ENCODE results near the gene ACP6. TPM values are rescaled to one million over a fixed set of nuclear protein-coding genes. Genes with fewer than 3 reads are reported as not detected.

Gene ACP6
- polyA plus RNA-seq, 1 experiment = 14.8 TPM

DNA sequence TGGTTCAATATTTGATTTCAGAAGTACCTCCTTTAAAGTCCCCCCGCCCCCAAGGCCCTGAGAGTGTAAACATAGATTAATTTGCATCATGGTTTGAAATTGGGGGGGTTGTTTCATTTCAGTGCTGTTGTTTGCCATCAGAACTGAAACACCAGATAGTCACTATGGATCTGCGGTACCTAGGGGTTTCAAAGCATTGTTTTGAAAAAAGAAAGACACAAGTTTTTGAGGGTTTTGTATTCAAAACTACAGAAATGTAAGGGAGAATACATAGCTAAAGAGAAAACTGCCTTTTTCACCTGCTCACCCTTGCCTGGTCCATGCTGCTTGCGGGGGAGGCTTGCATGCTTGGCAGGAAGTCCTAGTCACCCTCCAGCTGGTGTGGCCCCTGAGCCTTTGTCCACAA, 59.3 kb downstream of the ACP6 start:
- DNase-seq (ENCODE audit: low read depth) = no peak
- Histone ChIP-seq H3K4me3 (ENCODE audit: low read depth, low read length) (no peak overlapping the region), H3K27me3 (ENCODE audit: control insufficient read depth, insufficient read depth, low read length) (no peaks in the 10 kb centered on the region), H3K36me3 (ENCODE audit: control insufficient read depth, insufficient read depth, low read length) (peaks cover 2% of the 10 kb centered on the region)
- no peak for TF ChIP-seq CTCF (IDR thresholded peaks at IDR 0.05; ENCODE audit: insufficient read depth, low read depth, low read length)
- ChIA-PET CTCF (interaction anchor here (0.8 to 3.0 kb wide), 4 partner anchors 16 to 55 kb away, joined by 3 to 15 read pairs (median 3); no protein-coding TSS in a partner anchor), POLR2A (no interaction called here)

DNA sequence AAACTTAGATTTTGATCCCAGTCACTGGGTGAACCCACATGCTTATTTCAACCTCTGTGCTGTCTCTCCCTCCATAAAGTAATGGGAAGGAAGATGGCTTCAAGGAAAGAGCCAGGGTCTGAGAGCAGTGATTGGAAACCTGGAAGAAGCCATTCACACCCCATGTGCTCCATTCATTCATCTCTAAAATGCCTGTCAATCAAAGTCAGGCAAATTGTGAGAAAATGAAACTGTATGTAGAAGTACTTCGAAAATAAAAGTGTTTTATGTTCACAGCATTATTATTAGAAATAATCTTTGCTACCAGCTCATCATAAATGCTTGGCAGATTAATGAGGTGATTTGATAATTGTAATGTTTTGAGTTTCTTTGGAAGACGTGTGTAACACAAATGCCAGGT, 61.0 kb downstream of the ACP6 start:
- H3K27me3 ChIP-seq (ENCODE audit: control insufficient read depth, insufficient read depth, low read length) = no peaks in the 10 kb centered on the region
- H3K4me3 ChIP-seq (ENCODE audit: low read depth, low read length) = no peak overlapping the region
- H3K36me3 ChIP-seq (ENCODE audit: control insufficient read depth, insufficient read depth, low read length) = peaks cover 2% of the 10 kb centered on the region
- ChIA-PET CTCF (no interaction called here), POLR2A (interaction anchor here (0.6 kb wide), 1 partner anchor 106 kb away, joined by 5 read pairs; no protein-coding TSS in a partner anchor)
- DNase-seq (ENCODE audit: low read depth) = no peak
- TF ChIP-seq CTCF (IDR thresholded peaks at IDR 0.05; ENCODE audit: insufficient read depth, low read depth, low read length) = no peak

DNA sequence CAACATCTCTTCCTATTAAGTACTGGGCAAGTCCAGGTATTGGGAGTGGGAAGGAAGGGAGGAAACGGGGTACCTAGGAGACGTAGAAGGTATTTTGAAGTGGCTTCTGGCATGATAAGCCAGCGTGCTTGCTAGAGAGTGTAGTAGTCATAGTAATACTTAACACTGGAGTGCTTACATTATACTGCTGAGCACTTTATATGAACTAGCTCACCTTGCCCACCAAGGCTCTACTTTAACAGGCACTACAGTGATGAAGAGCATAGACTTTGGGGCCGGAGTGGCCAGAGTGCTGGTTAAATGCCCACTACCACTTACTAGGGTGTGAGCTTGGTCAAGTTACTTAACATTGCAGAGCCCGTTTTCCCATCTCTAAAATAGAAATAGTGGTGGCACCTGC, 61.7 kb downstream of the ACP6 start:
- DNase-seq (ENCODE audit: low read depth) = no peak
- no peaks in the 10 kb centered on the region for H3K27me3 ChIP-seq (ENCODE audit: control insufficient read depth, insufficient read depth, low read length)
- TF ChIP-seq CTCF (IDR thresholded peaks at IDR 0.05; ENCODE audit: insufficient read depth, low read depth, low read length) = no peak
- no peak overlapping the region for H3K4me3 ChIP-seq (ENCODE audit: low read depth, low read length)
- ChIA-PET POLR2A (no interaction called here), CTCF (no interaction called here)
- H3K36me3 ChIP-seq (ENCODE audit: control insufficient read depth, insufficient read depth, low read length) = peaks cover 2% of the 10 kb centered on the region

DNA sequence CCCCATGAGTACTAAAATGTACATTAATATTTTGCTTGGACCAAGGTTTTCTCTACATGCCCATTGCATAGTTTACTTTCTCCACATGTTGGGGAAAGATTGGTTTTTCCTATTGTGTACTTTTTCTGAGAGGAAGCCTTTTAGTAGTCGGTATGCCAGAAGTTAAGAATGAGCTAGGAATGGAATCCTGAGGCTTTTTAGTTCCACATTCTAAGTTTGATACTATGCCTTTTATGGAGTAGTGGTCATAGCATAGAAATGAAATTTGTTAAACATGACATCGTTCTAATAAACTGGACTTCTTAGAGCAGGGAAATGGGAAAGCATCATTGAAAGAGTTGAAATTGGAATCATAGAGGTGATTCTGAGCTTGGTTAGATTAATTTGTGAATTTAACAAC, 64.7 kb downstream of the ACP6 start:
- ChIA-PET POLR2A (no interaction called here), CTCF (interaction anchor here (1.1 to 1.5 kb wide), 2 partner anchors 15 to 22 kb away, joined by 3 to 5 read pairs; no protein-coding TSS in a partner anchor)
- Histone ChIP-seq H3K27me3 (ENCODE audit: control insufficient read depth, insufficient read depth, low read length) (no peaks in the 10 kb centered on the region), H3K36me3 (ENCODE audit: control insufficient read depth, insufficient read depth, low read length) (0 out of 2 replicates have a peak, but pooled peaks cover 1% of the 10 kb centered on the region), H3K4me3 (ENCODE audit: low read depth, low read length) (no peak overlapping the region)
- DNase-seq (ENCODE audit: low read depth) = peak; percentile 35
- TF ChIP-seq CTCF (IDR thresholded peaks at IDR 0.05; ENCODE audit: insufficient read depth, low read depth, low read length) = no peak

- ChIA-PET POLR2A (no interaction called here), CTCF (interaction anchor here (1.4 kb wide), 1 partner anchor 23 kb away, joined by 3 read pairs; no protein-coding TSS in a partner anchor)
- TF ChIP-seq CTCF (IDR thresholded peaks at IDR 0.05; ENCODE audit: insufficient read depth, low read depth, low read length) = no peak
Measured at GRCh38 chr1:147603986-147604385, 66.3 kb downstream of the ACP6 start.

More at GRCh38 chr1:147603986-147604385, 66.3 kb downstream of the ACP6 start:
- no peaks in the 10 kb centered on the region for H3K27me3 ChIP-seq (ENCODE audit: control insufficient read depth, insufficient read depth, low read length)
- H3K36me3 ChIP-seq (ENCODE audit: control insufficient read depth, insufficient read depth, low read length) = 0 out of 2 replicates have a peak, but pooled peaks cover 1% of the 10 kb centered on the region
- H3K4me3 ChIP-seq (ENCODE audit: low read depth, low read length) = no peak overlapping the region
- no peak for DNase-seq (ENCODE audit: low read depth)

Data from BJ (cell line).